Measurements from ENCODE around the gene B4GALT2. TPM values are rescaled to one million over a fixed set of nuclear protein-coding genes. Genes with fewer than 3 reads are reported as not detected.

B4GALT2 gene
- total RNA-seq, 1 experiment from 2014 or later = 95.8 TPM

DNA sequence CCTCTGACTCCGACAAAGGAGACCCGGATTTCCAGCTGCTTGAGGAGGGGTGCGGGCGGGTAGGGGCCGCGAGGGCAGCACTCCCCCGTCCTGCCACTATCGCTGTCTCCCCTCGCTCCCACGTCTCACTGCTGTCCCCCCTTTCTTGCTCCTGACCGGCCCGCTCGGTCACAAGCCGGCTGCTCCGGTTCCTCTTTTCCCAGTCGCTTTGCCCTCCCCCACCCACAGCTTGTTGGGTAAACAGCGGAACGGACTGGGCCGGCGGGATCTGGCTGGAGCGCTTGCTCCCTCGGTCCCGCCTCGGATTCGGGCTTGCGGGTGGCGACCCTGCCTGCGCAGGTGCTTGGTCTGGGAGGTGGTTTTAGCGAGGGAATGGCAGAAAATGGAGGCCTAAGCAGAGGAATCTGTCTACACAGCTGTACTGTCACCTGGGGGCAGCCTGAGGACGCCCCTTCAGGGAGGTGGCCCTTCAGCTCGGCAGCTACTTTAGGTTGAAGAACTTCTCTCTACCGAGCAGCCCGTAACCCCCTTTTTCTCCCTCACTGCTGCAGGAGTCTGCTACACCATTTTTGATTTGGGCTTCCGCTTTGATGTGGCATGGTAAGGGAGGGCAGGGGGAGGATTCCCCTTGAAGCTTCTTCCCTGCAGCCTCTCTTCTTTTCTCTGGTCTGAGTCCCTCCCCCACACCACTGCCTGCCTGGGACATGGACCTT is 3.6 kb upstream of the B4GALT2 start:
- Histone ChIP-seq H3K27me3 (no peaks in the 10 kb centered on the region), H3K9me3 (no peaks in the 10 kb centered on the region), H3K36me3 (peaks cover 42% of the 10 kb centered on the region), H3K4me3 (peak overlapping the region; percentile 76)
- DNase-seq = peak; percentile 34

GRCh38 chr1:43976045-43976444 is 3.0 kb upstream of the B4GALT2 start:
- H3K4me3 ChIP-seq = peak overlapping the region; percentile 76
- H3K27me3 ChIP-seq = no peaks in the 10 kb centered on the region
- no peaks in the 10 kb centered on the region for H3K9me3 ChIP-seq
- peaks cover 45% of the 10 kb centered on the region for H3K36me3 ChIP-seq
- DNase-seq = no peak

- Histone ChIP-seq H3K27me3 (no peaks in the 10 kb centered on the region), H3K36me3 (peaks cover 46% of the 10 kb centered on the region), H3K4me3 (no peak overlapping the region; the same call in 1 of the 2 replicates), H3K9me3 (no peaks in the 10 kb centered on the region)
- no peak for DNase-seq
These were observed 2.1 kb upstream of the B4GALT2 start for GRCh38 chr1:43976890-43977289.

DNA sequence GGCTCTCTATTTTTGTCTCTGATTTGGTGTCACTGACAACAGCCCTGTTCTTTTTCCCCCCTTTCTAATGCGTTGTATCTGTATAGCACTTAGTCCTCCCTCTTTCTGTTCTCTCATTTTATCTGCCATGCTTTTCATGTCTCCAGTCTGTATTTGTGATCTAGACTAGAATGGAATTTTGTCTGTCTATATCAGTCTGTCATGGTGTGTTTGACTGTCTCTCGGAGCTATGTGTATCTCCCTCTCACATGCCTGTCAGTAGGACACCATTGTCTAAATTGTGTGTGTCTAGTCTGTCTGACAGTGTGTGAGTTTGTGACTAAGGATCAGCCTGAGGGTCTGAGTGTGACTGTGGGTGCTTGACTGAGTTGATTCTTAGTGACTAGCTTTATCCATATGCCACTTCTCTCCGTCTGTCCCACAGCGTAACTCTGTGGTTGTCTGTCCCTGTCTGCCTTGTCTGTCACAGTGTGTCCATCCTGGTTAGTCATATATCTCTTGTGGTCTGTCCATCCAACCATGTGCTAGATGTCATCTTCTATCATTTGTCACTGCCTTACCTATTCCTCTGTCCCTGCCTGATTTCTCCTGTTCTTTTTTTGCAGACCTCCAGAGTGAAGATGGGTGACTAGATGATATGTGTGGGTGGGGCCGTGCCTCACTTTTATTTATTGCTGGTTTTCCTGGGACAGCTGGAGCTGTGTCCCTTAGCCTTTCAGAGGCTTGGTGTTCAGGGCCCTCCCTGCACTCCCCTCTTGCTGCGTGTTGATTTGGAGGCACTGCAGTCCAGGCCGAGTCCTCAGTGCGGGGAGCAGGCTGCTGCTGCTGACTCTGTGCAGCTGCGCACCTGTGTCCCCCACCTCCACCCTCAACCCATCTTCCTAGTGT is 1.4 kb upstream of the B4GALT2 start:
- peaks cover 45% of the 10 kb centered on the region for H3K36me3 ChIP-seq
- DNase-seq = no peak
- H3K4me3 ChIP-seq = peak overlapping the region; percentile 68
- H3K27me3 ChIP-seq = no peaks in the 10 kb centered on the region
- H3K9me3 ChIP-seq = no peaks in the 10 kb centered on the region

DNA sequence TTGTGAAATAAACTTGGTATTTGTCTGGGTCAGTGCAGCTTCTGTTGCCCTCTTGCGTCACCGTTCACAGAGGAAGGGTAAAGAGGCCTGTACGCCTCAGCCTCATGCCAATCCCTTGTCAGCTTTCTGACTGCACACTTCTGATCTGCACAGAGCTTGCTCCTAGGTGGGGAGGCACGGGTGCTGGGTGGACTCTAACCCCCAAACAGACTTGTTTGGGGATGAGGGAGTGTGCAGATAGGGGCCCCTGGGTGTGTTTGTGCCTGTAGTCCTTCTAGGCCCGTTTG is 803 bp upstream of the B4GALT2 start:
- H3K36me3 ChIP-seq = peaks cover 40% of the 10 kb centered on the region

GRCh38 chr1:43979261-43979527 is 184 bp downstream of the B4GALT2 start:
- H3K27me3 ChIP-seq = no peaks in the 10 kb centered on the region
- H3K4me3 ChIP-seq = peak overlapping the region; percentile 51
- DNase-seq = no peak
- peaks cover 40% of the 10 kb centered on the region for H3K36me3 ChIP-seq
- H3K9me3 ChIP-seq = no peaks in the 10 kb centered on the region

More for the DNA sequence above, 803 bp upstream of the B4GALT2 start:
- peak overlapping the region; percentile 68 for H3K4me3 ChIP-seq
- H3K9me3 ChIP-seq = no peaks in the 10 kb centered on the region
- no peak for DNase-seq
- no peaks in the 10 kb centered on the region for H3K27me3 ChIP-seq

GRCh38 chr1:43979528-43980254 is 681 bp downstream of the B4GALT2 start:
- no peaks in the 10 kb centered on the region for H3K9me3 ChIP-seq
- H3K36me3 ChIP-seq = peaks cover 40% of the 10 kb centered on the region
- H3K27me3 ChIP-seq = no peaks in the 10 kb centered on the region
- H3K4me3 ChIP-seq = peak overlapping the region; percentile 51
- peak; percentile 93 for DNase-seq

GRCh38 chr1:43980255-43981134 is 1.5 kb downstream of the B4GALT2 start:
- no peak for DNase-seq

DNA sequence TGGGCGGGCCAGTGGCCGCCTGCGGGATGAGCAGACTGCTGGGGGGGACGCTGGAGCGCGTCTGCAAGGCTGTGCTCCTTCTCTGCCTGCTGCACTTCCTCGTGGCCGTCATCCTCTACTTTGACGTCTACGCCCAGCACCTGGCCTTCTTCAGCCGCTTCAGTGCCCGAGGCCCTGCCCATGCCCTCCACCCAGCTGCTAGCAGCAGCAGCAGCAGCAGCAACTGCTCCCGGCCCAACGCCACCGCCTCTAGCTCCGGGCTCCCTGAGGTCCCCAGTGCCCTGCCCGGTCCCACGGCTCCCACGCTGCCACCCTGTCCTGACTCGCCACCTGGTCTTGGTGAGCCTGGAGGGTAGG is 2.1 kb downstream of the B4GALT2 start:
- Histone ChIP-seq H3K4me3 (no peak overlapping the region), H3K27me3 (no peaks in the 10 kb centered on the region), H3K36me3 (peaks cover 50% of the 10 kb centered on the region), H3K9me3 (no peaks in the 10 kb centered on the region)
- DNase-seq = no peak

More at GRCh38 chr1:43980255-43981134, 1.5 kb downstream of the B4GALT2 start:
- Histone ChIP-seq H3K36me3 (peaks cover 44% of the 10 kb centered on the region), H3K9me3 (no peaks in the 10 kb centered on the region), H3K4me3 (peak overlapping the region; percentile 51), H3K27me3 (no peaks in the 10 kb centered on the region)

DNA sequence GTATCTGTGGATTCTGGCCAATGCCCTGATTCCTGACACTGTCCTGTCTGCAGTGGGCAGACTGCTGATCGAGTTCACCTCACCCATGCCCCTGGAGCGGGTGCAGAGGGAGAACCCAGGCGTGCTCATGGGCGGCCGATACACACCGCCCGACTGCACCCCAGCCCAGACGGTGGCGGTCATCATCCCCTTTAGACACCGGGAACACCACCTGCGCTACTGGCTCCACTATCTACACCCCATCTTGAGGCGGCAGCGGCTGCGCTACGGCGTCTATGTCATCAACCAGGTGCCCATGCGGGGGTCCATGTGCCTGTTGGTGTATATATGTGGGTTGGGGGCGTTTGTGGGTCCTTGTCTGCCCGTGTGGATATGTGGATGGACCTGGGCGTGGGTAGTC is 2.6 kb downstream of the B4GALT2 start:
- H3K27me3 ChIP-seq = no peaks in the 10 kb centered on the region
- no peak overlapping the region for H3K4me3 ChIP-seq
- DNase-seq = no peak
- H3K36me3 ChIP-seq = peaks cover 48% of the 10 kb centered on the region
- no peaks in the 10 kb centered on the region for H3K9me3 ChIP-seq

- Histone ChIP-seq H3K27me3 (no peaks in the 10 kb centered on the region), H3K36me3 (peaks cover 45% of the 10 kb centered on the region)
These were observed 3.2 kb downstream of the B4GALT2 start for GRCh38 chr1:43982241-43982640.

GRCh38 chr1:43982808-43983207 is 3.8 kb downstream of the B4GALT2 start:
- H3K36me3 ChIP-seq = peaks cover 39% of the 10 kb centered on the region
- no peak overlapping the region for H3K4me3 ChIP-seq
- H3K9me3 ChIP-seq = no peaks in the 10 kb centered on the region
- no peaks in the 10 kb centered on the region for H3K27me3 ChIP-seq
- DNase-seq = no peak

More at GRCh38 chr1:43982241-43982640, 3.2 kb downstream of the B4GALT2 start:
- no peak overlapping the region for H3K4me3 ChIP-seq
- H3K9me3 ChIP-seq = no peaks in the 10 kb centered on the region
- DNase-seq = no peak

DNA sequence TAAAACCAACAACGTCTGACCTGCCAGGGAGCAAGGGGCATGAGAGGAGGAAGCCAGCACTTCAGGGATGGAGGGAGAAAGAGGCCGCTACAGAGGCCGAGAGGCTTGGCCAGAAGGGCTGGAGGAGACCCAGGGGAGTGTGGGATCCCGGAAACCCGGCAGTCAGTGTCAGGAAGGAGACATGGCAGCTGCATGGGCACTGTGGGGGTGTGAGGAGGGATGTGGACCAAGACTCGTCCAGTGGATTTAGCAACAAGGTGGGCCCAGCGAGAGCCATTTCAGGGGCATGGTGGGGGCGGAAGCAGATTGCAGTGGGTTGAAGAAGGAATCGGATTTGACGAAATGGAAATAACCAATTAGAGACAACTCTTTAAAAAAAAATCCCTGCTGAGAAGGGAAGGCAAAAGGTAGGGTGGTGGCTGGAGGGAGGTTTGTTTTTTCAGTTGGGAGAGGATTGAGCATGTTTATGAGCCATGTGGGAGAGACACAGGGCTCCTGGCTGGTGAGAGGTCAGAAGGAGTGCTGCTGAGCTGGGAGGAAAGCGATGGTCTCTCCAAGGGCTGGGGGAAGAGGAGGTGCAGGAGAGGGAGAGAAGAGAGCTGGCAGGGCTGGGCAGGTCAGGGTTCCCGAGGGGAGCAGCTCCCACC is 4.4 kb downstream of the B4GALT2 start:
- no peak for DNase-seq
- Histone ChIP-seq H3K4me3 (no peak overlapping the region), H3K9me3 (no peaks in the 10 kb centered on the region), H3K27me3 (no peaks in the 10 kb centered on the region), H3K36me3 (peaks cover 34% of the 10 kb centered on the region)

- H3K36me3 ChIP-seq = peaks cover 31% of the 10 kb centered on the region
- no peaks in the 10 kb centered on the region for H3K27me3 ChIP-seq
- DNase-seq = no peak
- H3K9me3 ChIP-seq = no peaks in the 10 kb centered on the region
- no peak overlapping the region for H3K4me3 ChIP-seq
These were observed 5.8 kb downstream of the B4GALT2 start for GRCh38 chr1:43984855-43985254.

- Histone ChIP-seq H3K27me3 (no peaks in the 10 kb centered on the region), H3K36me3 (peaks cover 25% of the 10 kb centered on the region), H3K9me3 (no peaks in the 10 kb centered on the region), H3K4me3 (no peak overlapping the region)
- DNase-seq = no peak
These were observed 7.1 kb downstream of the B4GALT2 start for GRCh38 chr1:43985984-43986595.

GRCh38 chr1:43986712-43987111 is 7.7 kb downstream of the B4GALT2 start:
- Histone ChIP-seq H3K4me3 (no peak overlapping the region), H3K27me3 (no peaks in the 10 kb centered on the region), H3K36me3 (peaks cover 21% of the 10 kb centered on the region), H3K9me3 (no peaks in the 10 kb centered on the region)
- no peak for DNase-seq
